HG03196 (cell line): Measurements from ENCODE around the gene FILIP1L.
A peak's percentile ranks its signal among the peaks of the same experiment; 100 is the strongest.
"Not testable (repeated sequence)": the region's sequence is repeated elsewhere in the genome, so short reads cannot be mapped to it uniquely, and the experiment has no call there.

ENCODE experiments used
- ATAC-seq: cut with Tn5 transposase; IDR thresholded peaks from one replicate; pipeline ENCODE4 v1.9.1; 2021; ENCODE audit not compliant: unreplicated experiment

Gene FILIP1L

GRCh38 chr3:100075851-100076730 is 38.2 kb downstream of the FILIP1L start:
- no peak for ATAC-seq

GRCh38 chr3:100075196-100075595 is 39.1 kb downstream of the FILIP1L start:
- ATAC-seq, result no peak

- ATAC-seq, result no peak
Measured at GRCh38 chr3:100073714-100074307, 40.5 kb downstream of the FILIP1L start.

GRCh38 chr3:100073049-100073713 is 41.1 kb downstream of the FILIP1L start:
- no peak for ATAC-seq

GRCh38 chr3:100072326-100073048 is 41.8 kb downstream of the FILIP1L start:
- ATAC-seq, result no peak

- ATAC-seq, result no peak
Measured at GRCh38 chr3:100069472-100069871, 44.8 kb downstream of the FILIP1L start.

- ATAC-seq, result peak; percentile 74
Measured at GRCh38 chr3:100068826-100069225, 45.5 kb downstream of the FILIP1L start.

GRCh38 chr3:100067589-100067988 is 46.7 kb downstream of the FILIP1L start:
- no peak for ATAC-seq

- no peak for ATAC-seq
Measured at GRCh38 chr3:100063929-100064461, 50.3 kb downstream of the FILIP1L start.

GRCh38 chr3:100062665-100063064 is 51.6 kb downstream of the FILIP1L start:
- ATAC-seq, result no peak

- ATAC-seq, result no peak
Measured at GRCh38 chr3:100060685-100061484, 53.4 kb downstream of the FILIP1L start.

GRCh38 chr3:100059472-100059871 is 54.8 kb downstream of the FILIP1L start:
- no peak for ATAC-seq

GRCh38 chr3:100057716-100058575 is 56.4 kb downstream of the FILIP1L start:
- no peak for ATAC-seq

GRCh38 chr3:100053951-100054620 is 60.2 kb downstream of the FILIP1L start:
- no peak for ATAC-seq

GRCh38 chr3:100051513-100051912 is 62.8 kb downstream of the FILIP1L start:
- not testable (repeated sequence) for ATAC-seq

- ATAC-seq, result peak; percentile 1
Measured at GRCh38 chr3:100048248-100048647, 66.1 kb downstream of the FILIP1L start.

GRCh38 chr3:100047455-100048141 is 66.7 kb downstream of the FILIP1L start:
- peak; percentile 87 for ATAC-seq

GRCh38 chr3:100046986-100047385 is 67.3 kb downstream of the FILIP1L start:
- ATAC-seq, result no peak
